SKM-1 (cell line): ENCODE measurements around the gene TUBB2B.
"Not testable (repeated sequence)": the region's sequence is repeated elsewhere in the genome, so short reads cannot be mapped to it uniquely, and the experiment has no call there.

Source experiments
- DNase-seq: peaks from one replicate; lab custom pipeline; 2025; ENCODE audit not compliant: unreplicated experiment; lab: John Stamatoyannopoulos, UW

Gene TUBB2B

GRCh38 chr6:3258720-3259490 is 31.5 kb upstream of the TUBB2B start, which contains the start of gene PSMG4:
Gene PSMG4, plus strand, starts transcription at chr6:3258947. Its CDS starts 76 bp downstream, at chr6:3259023.
- peak; percentile 86 for DNase-seq

GRCh38 chr6:3258201-3258600 is 30.7 kb upstream of the TUBB2B start:
- no peak for DNase-seq

GRCh38 chr6:3253597-3253961 is 26.1 kb upstream of the TUBB2B start:
- DNase-seq = no peak

- DNase-seq = no peak
Measured at GRCh38 chr6:3252861-3253596, 25.6 kb upstream of the TUBB2B start.

GRCh38 chr6:3252369-3252768 is 24.9 kb upstream of the TUBB2B start:
- DNase-seq = no peak

- DNase-seq = peak; percentile 64
Measured at GRCh38 chr6:3251462-3252314, 24.2 kb upstream of the TUBB2B start.

GRCh38 chr6:3250231-3250675 is 22.8 kb upstream of the TUBB2B start:
- no peak for DNase-seq

- DNase-seq = no peak
Measured at GRCh38 chr6:3249821-3250220, 22.4 kb upstream of the TUBB2B start.

- DNase-seq = no peak
Measured at GRCh38 chr6:3247255-3248146, 20.0 kb upstream of the TUBB2B start.

GRCh38 chr6:3245216-3245615 is 17.8 kb upstream of the TUBB2B start:
- no peak for DNase-seq

GRCh38 chr6:3244832-3245161 is 17.3 kb upstream of the TUBB2B start:
- DNase-seq = not testable (repeated sequence)

GRCh38 chr6:3244003-3244831 is 16.8 kb upstream of the TUBB2B start:
- DNase-seq = no peak

GRCh38 chr6:3242768-3243167 is 15.3 kb upstream of the TUBB2B start:
- DNase-seq = no peak

GRCh38 chr6:3241745-3242144 is 14.3 kb upstream of the TUBB2B start:
- not testable (repeated sequence) for DNase-seq

- DNase-seq = no peak
Measured at GRCh38 chr6:3240595-3240994, 13.1 kb upstream of the TUBB2B start.

GRCh38 chr6:3239110-3239830 is 11.8 kb upstream of the TUBB2B start:
- DNase-seq = no peak

- no peak for DNase-seq
Measured at GRCh38 chr6:3237761-3238662, 10.6 kb upstream of the TUBB2B start.

GRCh38 chr6:3236005-3236404 is 8.6 kb upstream of the TUBB2B start:
- no peak for DNase-seq
